ENCODE data around the gene ITCH.

GRCh38 chr20:34437330-34437986, 74.4 kb downstream of the ITCH start:
- TF ChIP-seq JUND (IDR thresholded peaks at IDR 0.05) (no peak), POLR2AphosphoS5 (IDR thresholded peaks at IDR 0.05; ENCODE audit: low read depth, low read length) (no peak), MAX (IDR thresholded peaks at IDR 0.05) (no peak), ZNF274 (IDR thresholded peaks at IDR 0.05; ENCODE audit: low read depth, low read length) (no peak), CTCF (IDR thresholded peaks at IDR 0.05 in 2 of 3, conservative IDR thresholded peaks at IDR 0.05 in 1 of 3; ENCODE audit: borderline replicate concordance in 1 of 3, insufficient read depth in 1 of 3, low read depth in 2 of 3, low read length in 2 of 3) (no peak), REST (IDR thresholded peaks at IDR 0.05; ENCODE audit: low read depth) (no peak), ZFX (IDR thresholded peaks at IDR 0.05) (no peak), ZBTB33 (IDR thresholded peaks at IDR 0.05; ENCODE audit: extremely low read depth, insufficient replicate concordance, low read length) (no peak), POLR2A (IDR thresholded peaks at IDR 0.05; ENCODE audit: borderline replicate concordance, extremely low read depth, insufficient read depth, insufficient read length) (no peak), YY1 (IDR thresholded peaks at IDR 0.05; ENCODE audit: extremely low read depth, insufficient replicate concordance, low read depth, low read length) (no peak), EZH2 (IDR thresholded peaks at IDR 0.05) (no peak)
